HUES64 (cell line): ENCODE measurements around the gene RCC2.

Source experiments
- H3K27ac ChIP-seq: 2 replicates; pipeline ENCODE4 v1.7.0; 2013; ENCODE audit warnings: low read depth, low read length, inconsistent platforms
- H3K27me3 ChIP-seq: 2 replicates; pipeline ENCODE4 v1.6.1; 2013; ENCODE audit warnings: mild to moderate bottlenecking, low read length; ENCODE audit not compliant: insufficient read depth
- H3K36me3 ChIP-seq: 2 replicates; pipeline ENCODE4 v1.6.1; 2013; ENCODE audit warnings: mild to moderate bottlenecking, low read length; ENCODE audit not compliant: insufficient read depth
- H3K4me1 ChIP-seq: 2 replicates; pipeline ENCODE4 v1.6.1; 2013; ENCODE audit warnings: mild to moderate bottlenecking, low read length, moderate library complexity; ENCODE audit not compliant: insufficient read depth
- H3K4me3 ChIP-seq: 2 replicates; pipeline ENCODE4 v1.5.1; 2013; ENCODE audit warnings: mild to moderate bottlenecking, low read length, moderate library complexity
- H3K9ac ChIP-seq: 2 replicates; pipeline ENCODE4 v1.6.1; 2013; ENCODE audit warnings: mild to moderate bottlenecking, low read depth, low read length
- H3K9me3 ChIP-seq: 2 replicates; pipeline ENCODE4 v1.6.1; 2013; ENCODE audit warnings: low read depth, low read length; ENCODE audit not compliant: insufficient read depth
- WGBS: fragments of 150-250, 120-280 bp; methylation state at CpG from one replicate; pipeline ENCODE4 v1.1.7; 2013; ENCODE audit warnings: missing lambda C conversion rate; 5-methylcytosine and 5-hydroxymethylcytosine counted together

Gene RCC2

GRCh38 chr1:17442841-17443240, 3.4 kb upstream of the RCC2 start:
- Histone ChIP-seq H3K27ac (no peak overlapping the region), H3K9ac (no peak overlapping the region)
- WGBS, result 94% methylated on average over 6 of the region's 6 CpGs

DNA sequence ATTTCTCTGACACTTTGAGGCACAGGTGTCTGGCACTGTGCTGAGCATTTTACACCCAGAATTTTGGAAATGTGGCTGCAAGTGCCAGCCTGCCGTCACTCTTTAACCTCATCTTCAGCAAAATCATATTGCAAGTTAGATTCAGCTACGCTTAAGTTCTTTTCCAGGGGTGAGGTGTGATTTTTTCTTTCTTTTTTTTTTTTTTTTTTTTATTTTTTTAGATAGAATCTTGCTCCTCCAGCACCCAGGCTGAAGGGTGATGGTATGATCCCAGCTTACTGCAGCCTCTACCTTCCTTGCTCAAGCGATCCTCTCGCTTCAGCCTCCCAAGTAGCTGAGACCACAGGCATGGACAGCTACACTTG, 2.5 kb upstream of the RCC2 start:
- WGBS, result 86% methylated on average over 3 of the region's 4 CpGs
- peak overlapping the region; percentile 1; the same call in 1 of the 2 replicates for H3K4me3 ChIP-seq
- no peak overlapping the region for H3K27ac ChIP-seq
- peaks cover 23% of the 10 kb centered on the region for H3K27me3 ChIP-seq
- no peak overlapping the region for H3K9ac ChIP-seq
- H3K9me3 ChIP-seq, result no peaks in the 10 kb centered on the region
- H3K4me1 ChIP-seq, result peaks cover 25% of the 10 kb centered on the region
- peaks cover 3% of the 10 kb centered on the region for H3K36me3 ChIP-seq

More at GRCh38 chr1:17442841-17443240, 3.4 kb upstream of the RCC2 start:
- Histone ChIP-seq H3K4me1 (peaks cover 23% of the 10 kb centered on the region), H3K9me3 (no peaks in the 10 kb centered on the region), H3K4me3 (no peak overlapping the region), H3K36me3 (no peaks in the 10 kb centered on the region), H3K27me3 (peaks cover 23% of the 10 kb centered on the region)

- Histone ChIP-seq H3K9me3 (no peaks in the 10 kb centered on the region), H3K4me3 (peak overlapping the region; percentile 98), H3K27me3 (peaks cover 23% of the 10 kb centered on the region), H3K27ac (no peak overlapping the region; the same call in 1 of the 2 replicates), H3K4me1 (peaks cover 31% of the 10 kb centered on the region), H3K36me3 (peaks cover 8% of the 10 kb centered on the region), H3K9ac (no peak overlapping the region)
- 25% methylated on average over 10 of the region's 10 CpGs for WGBS
Measured at GRCh38 chr1:17441265-17441992, 2.0 kb upstream of the RCC2 start.

DNA sequence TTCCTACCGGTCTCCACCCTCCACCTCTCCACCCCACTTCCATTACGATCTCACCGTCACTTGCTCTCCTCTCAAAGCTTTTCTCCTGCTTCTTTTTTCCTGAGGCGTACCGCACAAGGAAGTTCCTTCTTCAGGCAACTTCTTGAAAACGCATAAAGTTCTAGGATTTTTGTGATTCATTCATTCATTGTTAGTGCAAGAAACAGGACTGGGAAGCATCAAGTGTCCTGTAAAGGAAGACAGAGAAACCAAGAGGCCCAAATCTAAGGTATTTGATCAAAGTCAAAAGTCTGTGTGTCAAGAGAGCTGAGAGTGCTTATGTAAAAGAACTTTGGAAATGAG, 1.3 kb upstream of the RCC2 start:
- Histone ChIP-seq H3K4me1 (peaks cover 37% of the 10 kb centered on the region), H3K36me3 (peaks cover 15% of the 10 kb centered on the region), H3K27ac (no peak overlapping the region; the same call in 1 of the 2 replicates), H3K27me3 (peaks cover 23% of the 10 kb centered on the region), H3K9ac (no peak overlapping the region), H3K4me3 (peak overlapping the region; percentile 98), H3K9me3 (no peaks in the 10 kb centered on the region)
- WGBS, result 19% methylated on average over 6 of the region's 6 CpGs

GRCh38 chr1:17440074-17440826, 773 bp upstream of the RCC2 start:
- H3K9me3 ChIP-seq, result no peaks in the 10 kb centered on the region
- H3K4me1 ChIP-seq, result peaks cover 42% of the 10 kb centered on the region
- 0 out of 2 replicates have a peak overlapping the region, but pooled peaks have one; percentile 37 for H3K27ac ChIP-seq
- H3K4me3 ChIP-seq, result peak overlapping the region; percentile 98
- peaks cover 19% of the 10 kb centered on the region for H3K36me3 ChIP-seq
- peaks cover 23% of the 10 kb centered on the region for H3K27me3 ChIP-seq
- peak overlapping the region; percentile 82 for H3K9ac ChIP-seq
- WGBS, result 14% methylated on average over 18 of the region's 18 CpGs

DNA sequence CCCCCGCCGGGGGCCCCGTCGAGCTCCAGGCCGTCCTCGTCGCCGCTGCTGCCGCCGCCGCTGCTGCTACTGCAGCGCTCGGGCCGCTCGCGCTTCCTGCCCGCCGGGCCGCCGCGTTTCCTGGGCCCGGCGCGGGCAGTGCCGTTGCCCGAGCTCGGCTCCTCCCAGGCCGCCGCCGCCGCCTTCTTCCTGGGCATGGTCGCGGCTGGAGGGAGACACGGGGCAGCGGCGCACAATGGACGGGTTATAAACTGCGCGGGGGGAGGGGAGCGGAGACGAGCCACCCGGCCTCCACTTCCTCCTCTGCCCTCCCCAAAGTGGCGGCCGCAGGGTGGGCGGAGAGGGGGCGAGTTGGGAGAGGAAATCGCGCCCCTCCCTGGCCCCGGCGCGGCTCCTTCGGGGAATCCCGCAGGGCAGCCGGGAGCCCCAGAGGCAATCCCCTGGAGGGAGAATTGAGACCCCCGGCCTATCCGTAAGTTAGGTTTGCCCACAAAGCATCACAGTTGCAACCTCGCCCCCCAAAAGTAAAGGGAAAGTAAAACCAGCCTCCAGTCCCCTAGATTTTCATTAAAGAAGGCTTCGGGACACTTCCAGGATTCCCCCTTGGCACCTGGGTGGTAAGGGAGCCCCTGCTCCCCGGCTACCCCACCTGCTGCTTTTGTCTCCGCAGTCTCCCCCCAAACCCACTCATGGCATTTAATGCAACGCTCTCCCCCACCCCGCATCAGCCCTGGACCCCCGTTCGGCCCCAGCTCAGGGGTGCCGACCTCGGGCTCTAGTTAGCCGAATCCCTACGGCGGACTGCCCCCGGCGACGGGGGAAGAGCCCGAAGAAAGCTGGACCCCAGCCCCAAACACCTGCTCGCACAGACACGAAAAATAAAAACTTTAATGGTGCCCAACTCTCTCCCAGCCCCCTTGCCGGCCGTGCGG, 893 bp downstream of the RCC2 start:
- Histone ChIP-seq H3K27ac (peak overlapping the region; percentile 98), H3K4me1 (peaks cover 57% of the 10 kb centered on the region), H3K9me3 (no peaks in the 10 kb centered on the region), H3K4me3 (peak overlapping the region; percentile 98), H3K9ac (peak overlapping the region; percentile 100), H3K27me3 (peaks cover 23% of the 10 kb centered on the region), H3K36me3 (peaks cover 35% of the 10 kb centered on the region)
- under 1% methylated on average over 77 of the region's 78 CpGs for WGBS

- H3K27me3 ChIP-seq, result peaks cover 23% of the 10 kb centered on the region
- no peaks in the 10 kb centered on the region for H3K9me3 ChIP-seq
- H3K36me3 ChIP-seq, result peaks cover 43% of the 10 kb centered on the region
- peak overlapping the region; percentile 98 for H3K4me3 ChIP-seq
- H3K27ac ChIP-seq, result peak overlapping the region; percentile 98
- H3K4me1 ChIP-seq, result peaks cover 64% of the 10 kb centered on the region
- peak overlapping the region; percentile 100 for H3K9ac ChIP-seq
- under 1% methylated on average over 115 of the region's 115 CpGs for WGBS
Measured at GRCh38 chr1:17437580-17438317, 1.7 kb downstream of the RCC2 start.

GRCh38 chr1:17437260-17437579, 2.3 kb downstream of the RCC2 start:
- Histone ChIP-seq H3K27ac (peak overlapping the region; percentile 85), H3K9me3 (no peaks in the 10 kb centered on the region), H3K9ac (peak overlapping the region; percentile 100), H3K36me3 (peaks cover 48% of the 10 kb centered on the region), H3K4me3 (peak overlapping the region; percentile 98), H3K4me1 (peaks cover 63% of the 10 kb centered on the region), H3K27me3 (peaks cover 23% of the 10 kb centered on the region)
- 2% methylated on average over 8 of the region's 9 CpGs for WGBS

DNA sequence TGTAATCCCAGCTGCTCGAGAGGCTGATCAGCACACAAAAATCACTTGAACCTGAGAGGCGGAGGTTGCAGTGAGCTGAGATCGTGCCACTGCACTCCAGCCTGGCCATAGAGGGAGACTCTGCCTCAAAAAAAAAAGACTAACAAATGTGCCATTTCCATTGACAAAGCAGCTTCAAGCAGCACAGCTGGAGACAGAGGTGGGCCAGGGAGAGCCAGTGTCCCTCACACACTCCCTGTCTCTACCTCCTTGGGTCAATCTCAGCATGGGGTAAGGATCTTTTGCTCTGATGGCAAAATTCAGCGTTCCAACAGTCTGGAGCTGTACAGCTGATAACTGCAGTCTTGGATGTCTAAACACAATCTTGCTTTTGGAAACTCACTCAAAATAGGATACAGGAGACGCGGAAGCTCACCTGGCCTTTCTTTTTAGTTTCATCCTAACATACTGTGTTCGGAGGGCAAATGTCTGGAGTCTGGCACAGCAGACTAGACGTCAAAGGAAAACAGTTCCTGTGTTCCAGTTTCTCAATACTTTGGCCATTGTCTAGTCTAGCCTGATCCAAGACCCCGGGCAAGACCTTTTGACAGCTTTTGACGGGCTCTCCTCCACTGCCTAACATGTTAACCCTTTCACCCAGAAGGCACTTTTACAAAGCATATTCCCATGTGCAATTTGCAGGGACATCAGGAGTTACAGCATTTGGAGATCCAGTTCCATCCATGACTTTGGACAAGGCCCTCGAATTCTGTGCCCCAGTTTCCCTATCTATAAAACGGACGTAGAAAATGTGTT, 2.9 kb downstream of the RCC2 start:
- peaks cover 53% of the 10 kb centered on the region for H3K36me3 ChIP-seq
- H3K4me1 ChIP-seq, result peaks cover 57% of the 10 kb centered on the region
- H3K27me3 ChIP-seq, result peaks cover 19% of the 10 kb centered on the region
- peak overlapping the region; percentile 98 for H3K4me3 ChIP-seq
- peak overlapping the region; percentile 100 for H3K9ac ChIP-seq
- WGBS, result 48% methylated on average over 13 of the region's 13 CpGs
- H3K9me3 ChIP-seq, result no peaks in the 10 kb centered on the region
- peak overlapping the region; percentile 85 for H3K27ac ChIP-seq

DNA sequence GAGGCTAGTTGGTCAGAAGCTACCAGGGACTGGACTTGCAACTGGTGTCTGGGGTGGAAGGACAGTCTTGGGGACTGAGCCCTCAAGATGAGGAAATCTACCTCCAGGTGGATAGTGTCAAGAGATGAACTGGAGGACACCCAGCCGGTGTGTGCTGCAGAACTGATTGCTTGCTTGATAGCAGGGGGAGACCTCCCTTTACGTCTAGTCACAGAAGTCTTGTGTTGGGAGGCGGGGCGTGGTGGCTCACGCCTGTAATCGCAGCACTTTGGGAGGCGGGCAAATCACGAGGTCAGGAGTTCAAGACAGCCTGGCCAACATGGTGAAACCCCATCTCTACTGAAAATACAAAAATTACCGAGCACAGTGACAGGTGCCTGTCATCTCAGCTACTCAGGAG, 4.9 kb downstream of the RCC2 start:
- peaks cover 47% of the 10 kb centered on the region for H3K4me1 ChIP-seq
- 62% methylated on average over 9 of the region's 9 CpGs for WGBS

More for the DNA sequence above, 4.9 kb downstream of the RCC2 start:
- Histone ChIP-seq H3K27me3 (no peaks in the 10 kb centered on the region), H3K27ac (peak overlapping the region; percentile 82), H3K9me3 (no peaks in the 10 kb centered on the region), H3K36me3 (peaks cover 63% of the 10 kb centered on the region), H3K9ac (peak overlapping the region; percentile 21; the same call in 1 of the 2 replicates), H3K4me3 (peak overlapping the region; percentile 18)
